K562 (cell line): ENCODE measurements around the gene PRCP. TPM values are rescaled to one million over a fixed set of nuclear protein-coding genes. Genes with fewer than 3 reads are reported as not detected.
A peak's percentile ranks its signal among the peaks of the same experiment; 100 is the strongest.

Source experiments
- ATAC-seq: fragments of 200-7000 bp; cut with Tn5 transposase; 3 replicates; pipeline ENCODE4 v1.9.1; 2020; ENCODE audit warnings: moderate library complexity
- BruUV-seq: library from RNA; stranded (reverse); fragments of 400-500 nt; replicated peaks from 2 replicates; lab custom pipeline; 2021; lab: Mats Ljungman, UMichigan
- CTCF ChIA-PET: fragments of 300-600 bp; formaldehyde crosslinking; extraction: SDS; loops from one replicate; lab custom pipeline; 2021; ENCODE audit warnings: low intra/inter-chr PET ratio; lab: Yijun Ruan, JAX
- POLR2A ChIA-PET: fragments of 300-600, 350-650 bp; sonication (Branson Sonifier 250); formaldehyde crosslinking; extraction: SDS; loops from one replicate; lab custom pipeline; 2021; ENCODE audit warnings: antibody characterized with exemption, inconsistent platforms; lab: Yijun Ruan, JAX
- DNase-seq, 4 experiments: peaks; one replicate each; pipeline versions ENCODE4 v3.0.0 to v3.0.0-alpha.2; 2011 to 2018; ENCODE audit warnings: low spot score in 3 of 4, mixed read lengths in 3 of 4; ENCODE audit errors: extremely low read depth in 1 of 4
- FAIRE-seq: peaks from 2 replicates; lab custom pipeline; 2011; peaks lifted over from hg19 to GRCh38; lab: Jason Lieb, UNC
- H2AFZ ChIP-seq: 2 replicates; pipeline ENCODE4 v1.6.0; 2011; ENCODE audit warnings: low read depth, low read length, control low read depth, inconsistent platforms
- H3K27ac ChIP-seq: fragments of 200-600 bp; 3 replicates; pipeline ENCODE4 v1.8.0; 2011; ENCODE audit warnings: low read depth, mild to moderate bottlenecking, control low read depth, inconsistent platforms, low read length, moderate library complexity, mixed read lengths; ENCODE audit errors: extremely low read depth
- H3K27me3 ChIP-seq, 2 experiments: fragments of 300-600 bp in 1 of 2; 2 replicates in 1 of 2; 3 replicates in 1 of 2; pipeline versions ENCODE4 v1.6.0 to v1.8.0; 2011; ENCODE audit warnings: inconsistent platforms in 2 of 2, low read length in 2 of 2, mild to moderate bottlenecking in 1 of 2, mixed read lengths in 1 of 2, moderate library complexity in 1 of 2; ENCODE audit not compliant: control insufficient read depth in 2 of 2, insufficient read depth in 2 of 2
- H3K36me3 ChIP-seq: fragments of 300-600 bp; 3 replicates; pipeline ENCODE4 v1.8.0; 2011; ENCODE audit warnings: mild to moderate bottlenecking, low read length, inconsistent platforms; ENCODE audit not compliant: control insufficient read depth, insufficient read depth
- H3K4me1 ChIP-seq, 2 experiments: fragments of 200-600 bp in 1 of 2; replicated peaks in 1 of 2; 2 replicates in 1 of 2; 3 replicates in 1 of 2; pipeline versions ENCODE4 v1.5.1 to v1.8.0; 2011; ENCODE audit warnings: inconsistent platforms in 2 of 2, low read length in 2 of 2, mild to moderate bottlenecking in 1 of 2, mixed read lengths in 1 of 2, moderate library complexity in 1 of 2; ENCODE audit not compliant: control insufficient read depth in 2 of 2, insufficient read depth in 2 of 2
- H3K4me2 ChIP-seq: 2 replicates; pipeline ENCODE4 v1.6.1; 2011; ENCODE audit warnings: low read length, control low read depth, inconsistent platforms, mixed read lengths; ENCODE audit not compliant: insufficient read depth
- H3K4me3 ChIP-seq: fragments of 200-600 bp; sonication (generic), shearing (Covaris generic); 2 replicates; pipeline ENCODE4 v1.5.1; 2016; ENCODE audit warnings: control low read depth, inconsistent platforms
- H3K79me2 ChIP-seq: fragments of 200-600 bp; 3 replicates; pipeline ENCODE4 v1.8.0; 2011; ENCODE audit warnings: low read length, inconsistent platforms; ENCODE audit not compliant: control insufficient read depth, insufficient read depth
- H3K9ac ChIP-seq, 2 experiments: 2 replicates each; pipeline versions ENCODE4 v1.6.0 to v1.6.1; 2011; ENCODE audit warnings: low read depth in 2 of 2, low read length in 2 of 2, control low read depth in 1 of 2, inconsistent platforms in 1 of 2, mild to moderate bottlenecking in 1 of 2, mixed read lengths in 1 of 2; ENCODE audit not compliant: insufficient read depth in 1 of 2
- H3K9me1 ChIP-seq: one replicate; pipeline ENCODE4 v1.6.0; 2011; ENCODE audit warnings: inconsistent platforms, mild to moderate bottlenecking, low read length, moderate library complexity; ENCODE audit not compliant: control insufficient read depth, insufficient read depth
- H3K9me3 ChIP-seq: replicated peaks from 2 replicates; pipeline ENCODE4 v1.5.1; 2011; ENCODE audit warnings: low read depth, low read length, inconsistent platforms; ENCODE audit not compliant: control insufficient read depth, insufficient read depth
- H4K20me1 ChIP-seq: replicated peaks from 2 replicates; pipeline ENCODE4 v1.6.1; 2011; ENCODE audit warnings: low read length, inconsistent platforms, mixed read lengths; ENCODE audit not compliant: control insufficient read depth, insufficient read depth
- ETS1 ChIP-seq: conservative IDR thresholded peaks from 2 replicates; pipeline ENCODE4 v1.6.1; 2011; ENCODE audit warnings: low read depth, mild to moderate bottlenecking, low read length; ENCODE audit not compliant: control insufficient read depth
- HEY1 ChIP-seq: fragments of 250-450 bp; sonication (Bioruptor Pico); IDR thresholded peaks from 2 replicates; pipeline ENCODE4 v1.5.0; 2020; ENCODE audit warnings: mild to moderate bottlenecking, moderate library complexity, borderline replicate concordance
- MBD1 ChIP-seq: fragments of 250-450 bp; sonication (Bioruptor Pico); IDR thresholded peaks from 2 replicates; pipeline ENCODE4 v1.8.0; 2022; ENCODE audit warnings: inconsistent platforms
- MLLT1 ChIP-seq, 2 experiments: fragments of 450-650 bp; IDR thresholded peaks; 2 replicates each; pipeline ENCODE4 v1.6.1; 2016
- NEUROD1 ChIP-seq: fragments of 150-350 bp; IDR thresholded peaks from 2 replicates; pipeline ENCODE4 v1.6.1; 2014; ENCODE audit warnings: borderline replicate concordance, low read length, low read depth; ENCODE audit not compliant: partially characterized antibody
- SMARCE1 ChIP-seq: fragments of 450-650 bp; IDR thresholded peaks from 2 replicates; pipeline ENCODE4 v1.7.1; 2016; ENCODE audit warnings: mild to moderate bottlenecking
- UBTF ChIP-seq, 2 experiments: IDR thresholded peaks; 2 replicates each; pipeline ENCODE4 v1.6.1; 2012; ENCODE audit warnings: improper control_type of control experiment in 2 of 2, low read depth in 2 of 2, low read length in 2 of 2, borderline replicate concordance in 1 of 2
- ZBTB5 ChIP-seq: fragments of 450-650 bp; IDR thresholded peaks from 2 replicates; pipeline ENCODE4 v1.6.1; 2017; ENCODE audit warnings: antibody characterized with exemption
- ZFP1 ChIP-seq: fragments of 450-650 bp; formaldehyde crosslinking; IDR thresholded peaks from 2 replicates; pipeline ENCODE4 v1.4.0; 2020; ENCODE audit warnings: mild to moderate bottlenecking, mixed read lengths
- ZNF140 ChIP-seq: fragments of 250-450 bp; sonication (Bioruptor Pico); IDR thresholded peaks from 2 replicates; pipeline ENCODE4 v1.8.0; 2021; ENCODE audit warnings: moderate library complexity, mild to moderate bottlenecking, inconsistent platforms
- ZNF583 ChIP-seq: fragments of 250-450 bp; sonication (Bioruptor Pico); IDR thresholded peaks from 2 replicates; pipeline ENCODE4 v1.4.0; 2020
- ZNF766 ChIP-seq: fragments of 200-800 bp; sonication (Bioruptor generic); conservative IDR thresholded peaks from 2 replicates; pipeline ENCODE4 v1.6.1; 2016; ENCODE audit warnings: missing genetic modification characterization, missing compliant biosample characterization
- in situ Hi-C: fragments of 300-500 bp; cut with MboI; formaldehyde crosslinking; loops from 4 replicates; pipeline ENCODE4 v1.15.0; 2018; ENCODE audit warnings: inconsistent platforms, mixed read lengths
- intact Hi-C: fragments of 100-400 bp; cut with micrococcal nuclease; formaldehyde crosslinking; loops from 2 replicates; pipeline ENCODE4 v1.14.2; 2022
- polyA plus RNA-seq, 8 experiments: library from polyadenylated mRNA; depleted of rRNA in 4 of 8; stranded (reverse) in 5 of 8; unstranded in 3 of 8; fragments of >200 nt; fragmentation: Nextera tagmentation in 2 of 8; fragmentation: Illumina TruSeq in 1 of 8; extraction: Ambion mirVana in 2 of 8; extraction: Trizol in 1 of 8; gene quantifications; 2 replicates each; pipeline versions ENCODE4 v1.2.1 to v1.2.3, GENCODE V29; 2011 to 2014; ENCODE audit warnings: inconsistent platforms in 1 of 8, missing spikeins in 1 of 8
- total RNA-seq, 7 experiments: library from RNA; depleted of rRNA in 6 of 7; stranded (reverse); fragments of >200 nt in 6 of 7; fragmentation: Illumina TruSeq in 2 of 7; extraction: Trizol in 2 of 7; gene quantifications; 2 replicates each; pipeline versions ENCODE4 v1.2.1 to v1.2.3, GENCODE V29; 2011 to 2021; ENCODE audit warnings: low replicate concordance in 1 of 7

PRCP gene
- total and polyA plus RNA-seq, 9 of the 15 experiments (the other 6 are each of a cell fraction or from before 2014, with no cell fraction given), result 9.5 to 43.1 (median 23.2) TPM

- TF ChIP-seq ETS1 (no peak), MLLT1 (IDR thresholded peaks at IDR 0.05) (no peak)
- TF ChIP-seq, all 486 proteins: peak for 0
These were observed 58.2 kb downstream of the PRCP start (continued) for GRCh38 chr11:82842019-82842418.

- FAIRE-seq (peak; percentile 15), ATAC-seq (no peak), DNase-seq (no peak)
- BruUV-seq, result no TSS peak
- no peaks in the 10 kb centered on the region for H4K20me1 ChIP-seq
- H3K9ac ChIP-seq, result no peak overlapping the region
- peaks cover 0 to 5% of the 10 kb centered on the region in 2 experiments; a peak in 2 of 5 replicates for H3K4me1 ChIP-seq
- in situ Hi-C loops, result no loop called here
- H3K27me3 ChIP-seq, result no peaks in the 10 kb centered on the region
- no peak overlapping the region for H3K4me3 ChIP-seq
- ChIA-PET POLR2A (interaction anchor here (1.2 to 1.3 kb wide), 2 partner anchors 15 to 45 kb away, joined by 3 to 4 read pairs; no protein-coding TSS in a partner anchor), CTCF (no interaction called here)
- no peak overlapping the region for H2AFZ ChIP-seq
- 0 out of 3 replicates have a peak, but pooled peaks cover 3% of the 10 kb centered on the region for H3K36me3 ChIP-seq
- intact Hi-C loops, result no loop called here
- H3K27ac ChIP-seq, result no peak overlapping the region
- H3K79me2 ChIP-seq, result no peaks in the 10 kb centered on the region
- no peak overlapping the region for H3K4me2 ChIP-seq
- H3K9me3 ChIP-seq, result no peaks in the 10 kb centered on the region
- no peaks in the 10 kb centered on the region for H3K9me1 ChIP-seq
- no peak for TF ChIP-seq NEUROD1
- TF ChIP-seq UBTF (IDR thresholded peaks at IDR 0.05; ENCODE audit: borderline replicate concordance in 1 of 2, low read depth in 2 of 2, low read length in 2 of 2), result no peak
- TF ChIP-seq ZNF140 (CRISPR knock-in tag), result no peak
- no peak for TF ChIP-seq ZNF583 (CRISPR knock-in tag)
- TF ChIP-seq ZNF766 (CRISPR knock-in tag), result no peak
- TF ChIP-seq ZBTB5, result no peak
- no peak for TF ChIP-seq ZFP1
- no peak for TF ChIP-seq MBD1 (CRISPR knock-in tag)
- TF ChIP-seq SMARCE1, result no peak
- no peak for TF ChIP-seq HEY1 (CRISPR knock-in tag)
These were observed 62.6 kb downstream of the PRCP start for GRCh38 chr11:82837650-82838049.
